Measurements from ENCODE around the gene EDNRA.
"Not testable (repeated sequence)": the region's sequence is repeated elsewhere in the genome, so short reads cannot be mapped to it uniquely, and the experiment has no call there.

Gene EDNRA
- 0 to 0.07 reads per million in 2 donors for total RNA-seq

DNA sequence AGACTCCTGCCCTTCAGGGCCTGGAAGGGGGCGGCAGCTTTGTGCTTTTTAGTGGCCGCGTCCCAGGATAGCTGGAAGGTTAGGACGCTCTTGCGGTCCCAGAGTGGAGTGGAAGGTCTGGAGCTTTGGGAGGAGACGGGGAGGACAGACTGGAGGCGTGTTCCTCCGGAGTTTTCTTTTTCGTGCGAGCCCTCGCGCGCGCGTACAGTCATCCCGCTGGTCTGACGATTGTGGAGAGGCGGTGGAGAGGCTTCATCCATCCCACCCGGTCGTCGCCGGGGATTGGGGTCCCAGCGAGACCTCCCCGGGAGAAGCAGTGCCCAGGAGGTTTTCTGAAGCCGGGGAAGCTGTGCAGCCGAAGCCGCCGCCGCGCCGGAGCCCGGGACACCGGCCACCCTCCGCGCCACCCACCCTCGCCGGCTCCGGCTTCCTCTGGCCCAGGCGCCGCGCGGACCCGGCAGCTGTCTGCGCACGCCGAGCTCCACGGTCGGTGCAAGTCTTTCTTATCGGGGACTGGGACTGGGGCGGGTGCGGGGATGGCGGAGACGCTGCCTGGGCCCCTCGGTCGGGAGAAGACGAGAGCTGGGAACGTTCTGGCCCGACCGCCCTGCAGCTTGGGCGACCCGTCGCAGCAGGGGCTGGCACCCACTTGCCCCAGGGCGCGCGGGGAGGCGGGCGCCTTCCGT is at the start of gene EDNRA:
Gene EDNRA (plus strand): TSS at position 207 of the 686 bp plus-strand sequence. CDS start 4,585 bp downstream, outside the sequence.
- DNase-seq, result no peak

DNA sequence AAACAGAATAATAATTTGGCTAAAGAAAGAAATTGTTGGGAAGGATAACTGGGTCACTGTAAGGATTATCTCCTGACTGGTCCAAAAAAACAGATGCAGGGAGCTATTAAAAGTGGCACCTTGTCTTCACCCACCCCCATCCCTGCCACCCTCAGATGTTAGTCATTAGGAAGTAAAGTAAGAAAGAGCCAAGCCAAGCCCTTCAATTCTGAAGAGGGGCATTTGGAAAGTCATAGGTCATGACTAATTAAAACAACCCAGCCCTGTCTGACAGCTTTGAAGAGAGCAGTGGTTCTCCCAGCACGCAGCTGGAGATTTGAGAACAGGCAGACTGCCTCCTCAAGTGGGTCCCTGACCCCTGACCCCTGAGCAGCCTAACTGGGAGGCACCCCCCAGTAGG is 46.5 kb upstream of the EDNRA start:
- not testable (repeated sequence) for DNase-seq

DNA sequence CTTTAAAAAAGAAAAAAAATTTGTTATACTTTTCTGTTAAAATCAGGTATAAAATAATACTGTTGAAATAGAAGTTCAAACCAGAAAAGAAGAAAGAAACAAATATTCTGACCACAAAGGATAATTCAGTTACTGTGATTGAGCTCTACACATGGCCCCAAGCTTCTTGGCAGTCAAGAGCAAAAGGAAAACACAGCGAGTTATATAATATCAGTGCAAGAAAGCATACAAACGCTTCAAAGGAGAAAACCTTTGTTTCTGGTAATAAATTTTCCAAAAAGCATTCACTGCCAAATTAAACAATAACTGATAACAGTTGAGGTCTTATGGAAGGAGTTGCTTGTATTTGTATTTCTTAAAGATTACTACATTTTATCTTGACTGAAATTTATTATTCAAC is 40.5 kb upstream of the EDNRA start:
- no peak for DNase-seq

DNA sequence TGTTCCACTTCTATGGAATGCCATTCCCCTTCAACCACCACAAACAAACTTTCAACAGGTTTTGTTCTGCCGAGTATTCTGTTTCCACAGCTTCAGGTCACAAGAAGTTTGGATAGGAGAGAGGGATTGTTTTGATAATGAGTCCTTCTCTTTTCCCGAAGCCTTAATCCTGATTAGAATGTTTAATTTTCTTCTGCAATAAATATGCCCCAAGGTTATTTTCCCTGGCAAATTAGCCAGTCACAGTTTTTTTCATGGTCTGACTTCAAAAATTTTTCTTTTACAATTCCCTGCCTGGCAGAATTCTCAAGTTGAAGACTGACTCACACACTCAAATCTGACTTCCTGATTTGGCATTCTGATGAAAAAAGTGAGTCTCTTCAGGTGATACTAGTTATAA is 33.1 kb upstream of the EDNRA start:
- DNase-seq, result no peak

DNA sequence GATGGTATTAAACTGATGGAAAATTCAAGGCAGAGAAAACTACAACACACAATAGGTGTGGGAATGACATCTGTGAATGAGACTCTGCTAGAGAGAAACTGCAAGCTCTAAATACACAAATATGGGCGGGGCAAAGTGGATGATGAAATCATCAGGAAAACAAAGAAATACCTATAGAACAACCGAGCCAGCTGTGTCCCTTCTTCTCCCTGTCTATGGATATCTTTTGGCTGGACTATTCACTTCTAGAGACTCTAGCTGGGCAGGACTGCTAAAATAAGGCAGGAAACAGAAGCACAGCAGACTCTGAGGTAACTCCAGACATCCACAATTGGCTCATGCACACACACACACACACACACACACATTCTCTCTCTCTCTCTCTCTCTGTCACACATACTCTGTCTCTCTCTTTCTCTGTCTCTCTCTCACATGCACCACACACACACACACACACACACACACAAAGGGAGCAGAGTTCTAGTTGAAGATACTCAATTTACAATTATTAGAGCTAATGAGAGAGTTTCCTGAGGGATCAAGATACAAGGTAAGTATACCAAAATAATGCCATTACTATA is 27.2 kb upstream of the EDNRA start:
- no peak for DNase-seq

DNA sequence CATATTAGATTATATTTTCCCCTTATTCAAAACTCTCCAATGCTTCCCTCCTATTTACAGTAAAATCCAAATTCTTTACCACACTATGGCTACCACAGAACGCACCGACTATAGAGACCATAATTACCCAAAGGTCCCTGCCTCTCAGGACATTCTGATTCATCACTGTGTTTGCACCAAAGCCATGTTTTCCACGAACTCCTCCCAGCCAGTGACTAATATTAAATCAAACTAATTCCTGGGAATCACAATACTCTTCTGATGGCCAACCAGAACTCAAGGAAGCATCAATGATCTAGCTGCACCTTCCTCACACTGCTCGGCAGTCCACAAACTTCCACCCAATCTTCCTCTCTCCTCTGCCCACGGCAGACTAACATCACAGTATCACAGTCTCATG is 24.2 kb upstream of the EDNRA start:
- no peak for DNase-seq

DNA sequence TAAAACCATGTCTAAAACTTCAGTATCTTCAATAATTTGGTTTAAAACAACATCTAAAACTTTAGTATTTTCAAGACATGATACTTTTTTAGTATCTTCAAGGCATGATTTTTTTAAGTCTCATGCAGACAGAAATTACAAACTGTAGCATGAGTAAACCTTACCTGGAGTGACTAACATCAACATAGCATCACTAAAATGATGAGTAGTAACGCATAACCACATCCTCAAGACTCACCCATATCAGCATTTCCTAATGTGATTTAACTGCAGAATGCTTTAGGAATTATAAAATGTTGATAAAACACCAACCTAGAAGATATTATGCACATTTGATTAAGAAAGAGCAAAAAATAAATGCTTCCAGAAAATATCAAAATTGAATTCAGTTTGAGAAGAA is 19.7 kb upstream of the EDNRA start:
- no peak for DNase-seq

DNA sequence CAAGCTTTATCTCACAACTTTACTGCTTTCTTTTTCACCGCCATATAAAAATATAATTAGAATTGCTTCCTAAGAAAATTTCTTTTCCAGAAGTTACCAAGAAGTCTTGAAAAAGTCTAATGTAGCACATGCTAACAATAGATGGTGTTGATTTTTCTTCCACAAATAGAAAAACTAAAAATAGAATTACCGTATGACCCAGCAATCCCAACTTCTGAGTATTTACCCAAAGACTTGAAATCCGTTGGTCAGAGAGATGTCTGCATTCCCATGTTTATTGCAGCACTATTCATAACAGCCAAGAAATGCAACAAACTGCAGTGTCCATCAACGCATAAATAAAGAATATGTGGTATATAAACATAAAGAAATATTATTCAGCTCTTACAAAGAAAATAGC is 17.8 kb upstream of the EDNRA start:
- DNase-seq, result no peak

DNA sequence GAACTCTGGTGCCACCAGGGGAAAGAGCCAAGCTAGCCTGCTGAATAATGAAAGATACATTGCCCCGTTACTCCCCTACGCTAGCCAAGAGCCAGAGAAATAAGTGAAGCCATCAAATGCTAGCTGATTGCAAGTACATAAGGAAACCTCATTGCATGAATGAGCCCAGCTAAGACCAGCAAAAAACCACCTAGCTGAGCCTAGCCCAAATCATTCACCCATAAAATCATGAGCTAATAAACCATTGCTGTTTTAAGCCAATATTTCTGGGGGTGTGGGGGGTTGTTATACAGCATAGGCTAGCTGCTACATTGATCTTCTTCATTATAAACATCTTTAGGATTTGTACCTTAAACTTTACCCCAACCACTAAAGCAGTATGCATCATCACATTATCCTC is 15.4 kb upstream of the EDNRA start:
- no peak for DNase-seq

DNA sequence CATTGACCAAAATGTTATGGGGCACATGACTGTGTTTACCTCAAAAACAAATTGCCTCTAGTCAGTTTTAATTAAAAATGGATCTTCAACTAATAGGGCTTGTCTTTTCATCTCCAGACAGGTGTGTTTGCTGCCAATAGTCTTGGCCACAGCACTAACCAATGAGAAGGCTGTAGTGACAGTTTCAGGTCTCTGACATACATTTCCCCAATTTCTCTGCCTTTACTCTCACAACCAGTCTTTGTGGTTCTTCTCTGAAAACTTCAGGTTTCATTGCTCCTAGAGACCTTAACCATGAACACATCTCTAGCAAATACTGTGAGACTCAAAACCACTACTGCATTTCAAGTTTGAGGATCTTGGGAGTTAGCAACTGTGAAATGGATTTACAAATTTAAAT is 3.5 kb upstream of the EDNRA start:
- no peak for DNase-seq

DNA sequence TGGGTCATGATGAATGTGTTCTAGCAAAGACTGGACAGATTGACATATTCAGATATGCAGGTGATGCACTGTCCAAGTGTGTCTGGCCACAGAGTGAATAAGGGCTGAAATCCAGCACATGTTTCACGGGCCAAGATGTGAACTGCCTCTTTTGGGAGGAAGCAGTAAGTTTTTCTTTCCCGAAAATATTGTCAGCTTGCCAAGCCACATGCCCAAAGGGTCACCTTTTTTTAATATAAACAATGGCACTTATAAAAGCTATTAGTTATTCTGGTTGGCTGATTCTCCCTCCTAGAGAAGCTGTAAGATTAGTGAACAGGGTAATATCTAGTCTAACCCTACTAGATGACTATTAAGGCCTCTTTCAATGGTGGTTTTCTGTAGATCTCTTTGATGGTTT is 1.5 kb upstream of the EDNRA start:
- DNase-seq, result no peak

DNA sequence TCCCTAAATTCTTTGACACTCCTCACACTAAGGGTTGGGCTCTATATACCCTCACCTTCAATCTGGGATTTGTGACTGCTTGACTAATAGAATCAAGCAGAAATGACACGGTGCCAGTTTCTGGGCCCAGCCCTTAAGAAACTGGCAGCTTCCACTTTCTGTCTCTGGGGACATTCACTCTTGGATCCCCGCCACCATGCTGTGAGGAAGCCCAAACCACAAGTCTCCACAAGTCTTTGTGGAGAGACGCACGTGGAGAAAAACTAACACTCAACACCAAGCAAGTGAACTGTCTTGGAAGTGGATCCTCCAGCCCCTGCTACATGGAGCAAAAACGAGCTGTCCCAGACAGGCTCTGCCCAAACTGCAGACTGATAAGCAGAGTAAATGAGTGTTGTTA is 1.1 kb upstream of the EDNRA start:
- no peak for DNase-seq

DNA sequence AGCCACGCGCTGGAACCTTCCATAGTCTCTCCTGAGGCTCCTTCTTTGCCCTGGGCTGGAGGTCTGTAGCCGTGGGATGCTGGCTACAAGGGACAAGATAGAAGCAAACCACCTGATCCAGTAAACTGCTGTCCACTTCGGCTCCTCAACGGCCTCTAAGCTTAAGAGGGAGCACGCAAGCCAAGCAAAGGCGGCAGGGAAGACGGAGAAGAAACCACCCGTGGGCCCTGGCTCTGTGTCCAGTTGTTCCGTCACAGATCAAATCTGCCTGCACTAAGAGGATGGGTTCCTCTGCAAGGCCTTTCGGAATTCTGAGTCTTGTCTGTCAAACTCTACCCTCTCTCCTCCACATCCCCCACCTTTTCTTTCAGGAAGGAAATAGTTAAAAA is 401 bp upstream of the EDNRA start:
- no peak for DNase-seq

DNA sequence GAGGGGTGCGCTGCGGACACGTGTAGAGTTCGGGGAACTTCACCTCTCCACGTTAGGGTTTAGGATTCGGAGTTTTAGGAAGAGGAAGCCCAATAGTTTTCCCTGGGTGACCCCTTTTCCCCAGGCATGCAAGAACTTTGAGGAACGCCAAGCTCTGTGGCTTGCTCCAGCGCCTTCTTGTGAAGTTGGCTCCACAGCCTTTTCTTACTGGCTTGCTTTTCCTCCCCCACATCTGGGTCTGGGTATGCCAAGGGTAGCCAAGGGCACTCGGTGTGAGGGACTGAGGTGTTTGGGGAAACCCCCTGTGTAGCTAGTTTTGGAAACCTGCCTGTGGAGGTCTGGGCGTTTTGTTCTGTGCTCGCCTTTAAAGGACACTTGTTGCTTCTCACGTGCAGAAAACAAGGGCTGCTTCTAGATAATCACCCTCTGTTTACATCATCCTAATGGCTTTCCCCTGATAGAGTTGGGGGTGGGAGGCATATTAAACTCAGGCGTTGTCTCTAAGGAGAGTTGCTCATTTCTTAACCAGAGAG is 746 bp downstream of the EDNRA start:
- DNase-seq, result no peak

DNA sequence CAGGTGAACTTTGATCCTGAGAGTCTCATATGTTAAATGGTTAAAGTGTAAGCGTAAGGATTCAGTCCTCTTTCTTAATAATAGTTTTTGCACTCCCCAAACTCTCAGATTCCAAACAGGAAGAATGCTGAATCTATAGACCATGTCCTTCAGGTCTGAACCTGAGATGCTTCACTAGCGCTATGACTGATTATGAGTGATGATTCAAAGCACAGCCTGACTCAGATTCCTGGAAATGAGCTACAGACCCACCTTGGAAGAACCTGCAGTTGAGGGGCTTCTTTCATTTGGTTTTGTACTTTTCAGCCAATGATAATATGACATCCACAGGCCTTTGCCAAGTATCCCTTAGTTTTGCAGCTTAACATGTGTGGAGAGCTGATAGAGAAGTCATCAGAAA is 1.4 kb downstream of the EDNRA start:
- no peak for DNase-seq

DNA sequence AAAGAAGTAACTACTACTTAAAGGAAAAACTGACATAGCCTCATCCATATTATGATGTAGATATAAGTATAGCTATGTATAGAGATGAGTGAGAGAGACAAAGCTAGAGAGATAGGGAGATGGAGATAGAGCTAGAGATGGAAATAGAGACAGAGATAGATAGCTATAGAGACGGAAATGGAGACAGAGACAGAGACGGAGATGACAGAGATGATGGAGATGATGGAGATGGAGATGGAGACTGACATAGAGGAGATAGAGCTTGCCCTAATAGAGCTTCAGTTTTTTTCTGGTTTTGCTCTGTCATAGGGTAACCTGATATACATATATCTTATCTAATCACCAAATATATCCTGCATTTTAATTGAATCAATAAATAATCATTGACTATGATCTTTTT is 4.3 kb downstream of the EDNRA start:
- no peak for DNase-seq

DNA sequence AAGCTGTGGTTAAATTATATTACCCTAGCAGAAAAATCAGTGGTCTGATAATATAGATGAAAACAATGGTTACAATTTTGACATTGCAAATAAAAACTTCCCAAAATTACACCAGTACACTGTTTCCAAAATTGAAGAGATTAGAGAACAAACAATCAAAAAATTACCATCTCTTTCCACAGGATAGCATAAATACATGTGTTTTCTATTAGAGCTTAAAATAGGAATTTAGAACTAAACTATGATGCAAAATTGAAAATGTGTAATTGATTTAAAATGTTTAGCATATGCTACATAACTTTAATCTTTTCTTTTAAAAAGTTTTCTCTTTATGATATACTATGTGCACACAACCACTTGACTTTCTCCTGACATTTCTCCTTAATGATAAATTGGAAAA is 6.7 kb downstream of the EDNRA start:
- no peak for DNase-seq

DNA sequence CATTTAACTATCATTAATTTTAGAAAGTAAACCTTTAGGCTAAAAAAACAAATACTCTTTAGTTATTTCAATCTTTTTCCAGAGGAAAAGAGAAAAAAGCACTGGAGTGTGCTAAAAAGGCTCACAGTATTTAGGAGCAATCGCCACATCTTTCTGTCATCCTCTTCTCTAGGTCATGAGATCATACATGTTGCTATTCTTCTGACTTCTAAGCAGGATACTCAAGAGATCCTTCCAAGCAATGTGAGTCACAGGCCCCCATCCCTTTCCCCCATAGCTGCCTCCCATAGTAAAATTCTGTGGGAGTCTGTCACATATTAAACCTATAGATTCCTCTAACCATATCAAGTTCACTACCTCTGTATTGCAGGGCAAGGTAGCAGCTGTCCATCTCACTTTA is 7.7 kb downstream of the EDNRA start:
- DNase-seq, result no peak

DNA sequence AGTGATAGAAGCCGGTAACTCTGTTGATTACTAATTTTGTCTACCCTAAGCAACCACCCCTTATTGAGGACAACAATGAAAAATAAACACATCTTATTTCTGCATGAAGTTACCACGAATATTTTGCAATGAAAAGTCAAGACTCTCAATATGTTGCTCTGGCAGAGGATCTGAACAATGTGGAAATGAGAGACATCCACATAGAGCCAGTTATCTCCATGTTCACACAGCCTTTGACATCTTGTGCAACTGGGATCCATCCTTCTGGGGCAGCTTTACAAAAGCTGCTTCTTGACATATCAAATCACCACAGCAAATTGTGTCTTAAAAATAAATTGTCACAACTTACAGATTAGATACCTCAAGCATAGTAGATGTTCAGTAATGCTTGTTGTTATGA is 10.2 kb downstream of the EDNRA start:
- DNase-seq, result no peak

DNA sequence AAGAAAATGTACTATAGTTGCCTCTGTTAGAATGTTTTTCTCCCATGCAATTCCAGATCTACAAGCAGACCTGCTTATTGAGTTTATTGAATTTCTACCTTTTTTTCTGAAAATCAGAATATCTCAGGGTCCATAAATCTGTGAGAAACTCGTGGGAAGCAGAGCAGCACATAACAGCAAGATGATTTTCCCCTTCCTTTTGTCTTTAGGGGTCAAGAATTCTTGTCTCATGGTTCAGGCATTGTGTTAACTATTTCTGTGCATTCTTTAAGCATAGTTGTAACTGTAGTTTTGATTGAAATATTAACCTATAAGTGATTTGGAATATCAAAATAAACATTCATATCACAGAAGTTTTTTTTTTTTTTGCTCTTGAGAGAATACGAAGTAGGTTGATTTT is 11.4 kb downstream of the EDNRA start:
- no peak for DNase-seq

DNA sequence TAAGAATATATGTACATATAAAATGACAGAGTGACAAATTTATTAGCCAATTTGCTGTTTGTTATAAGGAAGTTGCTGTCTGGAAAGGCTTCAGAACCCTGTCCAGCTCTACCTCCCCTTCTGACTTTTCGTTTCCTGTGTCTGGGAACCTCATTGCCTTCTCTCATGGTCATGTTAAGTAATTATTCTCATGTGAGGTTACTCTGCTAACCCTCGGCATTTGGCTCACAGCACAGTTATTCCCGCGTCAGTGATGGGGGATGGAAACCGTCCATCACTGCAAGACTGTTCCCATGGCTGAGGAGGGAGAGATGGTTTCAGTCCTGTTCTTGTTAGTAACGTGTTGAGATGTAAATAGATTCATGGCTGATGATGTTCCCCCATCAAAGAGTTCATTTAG is 11.9 kb downstream of the EDNRA start:
- DNase-seq, result no peak

DNA sequence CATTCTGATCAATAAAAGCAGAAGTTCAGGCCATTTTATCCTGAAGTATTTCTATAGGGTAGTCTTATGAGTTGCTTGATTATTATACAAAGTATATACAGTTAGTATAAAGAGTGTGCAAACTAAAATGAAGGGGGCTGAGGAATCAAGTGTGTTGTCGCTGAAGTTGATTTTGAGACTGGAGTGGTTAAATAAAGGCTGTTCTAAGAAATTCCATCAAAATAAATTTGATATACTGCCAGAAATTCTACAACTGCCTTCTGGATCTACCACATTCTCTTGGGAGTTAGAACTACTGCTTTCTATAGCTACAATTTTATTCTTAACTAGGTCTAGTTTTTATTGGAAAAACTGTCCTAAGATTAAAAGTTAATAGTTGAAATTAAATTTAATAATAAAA is 12.4 kb downstream of the EDNRA start:
- DNase-seq, result no peak

DNA sequence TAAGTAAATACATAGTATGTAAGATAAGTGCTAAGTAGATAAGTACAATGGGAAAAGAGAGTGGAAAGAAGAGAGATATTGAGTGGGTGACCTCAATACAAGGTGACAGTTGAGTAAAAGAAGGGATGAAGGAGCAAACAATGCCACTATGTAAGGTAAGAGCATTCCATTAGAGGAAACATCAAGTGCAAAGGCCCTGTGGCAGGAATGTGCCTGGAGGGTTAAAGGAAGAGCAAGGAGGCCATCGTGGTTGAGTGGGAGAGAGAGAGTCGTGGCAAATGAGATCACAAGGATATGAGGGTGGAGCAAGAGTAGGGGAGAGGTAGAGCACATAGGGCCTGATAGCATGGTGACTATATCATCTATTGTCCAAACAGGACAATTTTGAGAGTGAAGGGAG is 13.4 kb downstream of the EDNRA start:
- DNase-seq, result no peak

DNA sequence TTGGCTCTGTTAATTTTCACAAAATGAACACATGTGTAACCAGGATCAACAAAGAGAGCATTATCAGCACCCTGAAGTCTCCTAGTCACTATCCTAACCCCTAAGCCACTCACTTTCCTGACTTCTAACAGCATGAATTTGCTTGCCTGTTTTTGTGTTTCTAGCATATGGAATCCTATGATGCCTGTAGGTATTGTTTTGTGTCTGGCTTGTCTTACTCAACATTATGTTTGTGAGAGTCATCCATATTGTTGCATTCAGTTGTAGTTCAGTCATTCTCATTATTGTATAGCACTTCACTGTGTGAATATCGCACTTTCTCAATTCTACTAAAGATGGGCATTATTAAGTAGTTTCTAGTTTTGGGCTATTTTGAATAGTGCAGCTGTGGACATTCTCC is 15.6 kb downstream of the EDNRA start:
- no peak for DNase-seq

Data from T-helper 2 cell (primary cell).